NCI-H748 treated with DMSO at 0.1 percent for 48 hours (cell line): ENCODE results near the gene LZTS3.
"Not testable (repeated sequence)": the region's sequence is repeated elsewhere in the genome, so short reads cannot be mapped to it uniquely, and the experiment has no call there.

Experiments used
- DNase-seq: peaks from one replicate; lab custom pipeline; 2025; lab: John Stamatoyannopoulos, UW

The LZTS3 gene

GRCh38 chr20:3172933-3173609 is at the start of gene LZTS3:
Gene LZTS3, minus strand, starts transcription at chr20:3173549. Its CDS starts 6,386 bp downstream, at chr20:3167163.
- DNase-seq, result peak; percentile 88

GRCh38 chr20:3221398-3222226 is 48.3 kb upstream of the LZTS3 start:
- DNase-seq, result no peak

- no peak for DNase-seq
These were observed 45.1 kb upstream of the LZTS3 start for GRCh38 chr20:3218307-3218988.

GRCh38 chr20:3215359-3215917 is 42.1 kb upstream of the LZTS3 start:
- not testable (repeated sequence) for DNase-seq

GRCh38 chr20:3213226-3213625 is 39.9 kb upstream of the LZTS3 start:
- DNase-seq, result no peak

- DNase-seq, result no peak
These were observed 37.0 kb upstream of the LZTS3 start for GRCh38 chr20:3210346-3210745.

GRCh38 chr20:3209946-3210317 is 36.6 kb upstream of the LZTS3 start:
- DNase-seq, result no peak

GRCh38 chr20:3209257-3209945 is 36.1 kb upstream of the LZTS3 start, which contains the start of gene ITPA:
Gene ITPA, plus strand, starts transcription at chr20:3209498. Its CDS starts 54 bp downstream, at chr20:3209552.
- DNase-seq, result peak; percentile 51

- no peak for DNase-seq
These were observed 35.5 kb upstream of the LZTS3 start for GRCh38 chr20:3208786-3209256.

- peak; percentile 97 for DNase-seq
These were observed 30.9 kb upstream of the LZTS3 start, which contains the start of gene DDRGK1 for GRCh38 chr20:3204124-3204794. Gene DDRGK1, minus strand, starts transcription at chr20:3204682. Its CDS starts 55 bp downstream, at chr20:3204627.

- DNase-seq, result peak; percentile 61
These were observed 30.2 kb upstream of the LZTS3 start for GRCh38 chr20:3203315-3204123.

- DNase-seq, result no peak
These were observed 29.6 kb upstream of the LZTS3 start for GRCh38 chr20:3202965-3203314.

- DNase-seq, result no peak
These were observed 26.8 kb upstream of the LZTS3 start for GRCh38 chr20:3199976-3200755.

- DNase-seq, result no peak
These were observed 25.9 kb upstream of the LZTS3 start for GRCh38 chr20:3199206-3199605.

- no peak for DNase-seq
These were observed 22.4 kb upstream of the LZTS3 start for GRCh38 chr20:3195590-3196237.

- no peak for DNase-seq
These were observed 21.4 kb upstream of the LZTS3 start for GRCh38 chr20:3194617-3195280.

GRCh38 chr20:3193806-3194616 is 20.7 kb upstream of the LZTS3 start:
- no peak for DNase-seq
